Measurements from ENCODE around the gene SAMD11. TPM values are rescaled to one million over a fixed set of nuclear protein-coding genes. Genes with fewer than 3 reads are reported as not detected.

Gene SAMD11
- polyA plus RNA-seq, 1 donor from 2014 or later, result 21.6 TPM

GRCh38 chr1:943545-944340 is 20.0 kb downstream of the SAMD11 start:
- H3K27me3 ChIP-seq (ENCODE audit: insufficient read depth, low read depth, low read length), result peaks cover 43% of the 10 kb centered on the region
- H3F3A ChIP-seq (ENCODE audit: insufficient read depth, low read length, poor library complexity, severe bottlenecking), result no peaks in the 10 kb centered on the region
- no peaks in the 10 kb centered on the region for H4K20me1 ChIP-seq (ENCODE audit: insufficient read depth)

GRCh38 chr1:944341-945325 is 20.9 kb downstream of the SAMD11 start:
- Histone ChIP-seq H3K9me3 (ENCODE audit: low read length) (no peaks in the 10 kb centered on the region), H3K27ac (ENCODE audit: low read length) (no peak overlapping the region), H4K20me1 (ENCODE audit: insufficient read depth) (no peaks in the 10 kb centered on the region), H3K36me3 (ENCODE audit: insufficient read depth, low read length) (no peaks in the 10 kb centered on the region), H3K4me2 (ENCODE audit: low read length) (no peak overlapping the region), H3K27me3 (ENCODE audit: insufficient read depth, low read depth, low read length) (peaks cover 34% of the 10 kb centered on the region), H3K4me3 (ENCODE audit: low read length) (no peak overlapping the region), H3K79me2 (replicated peaks; ENCODE audit: insufficient read depth, low read length) (no peaks in the 10 kb centered on the region), H3K9me2 (ENCODE audit: insufficient read depth, low read length) (no peaks in the 10 kb centered on the region), H2AFZ (ENCODE audit: low read depth, low read length) (no peak overlapping the region), H3K9ac (ENCODE audit: low read length) (no peak overlapping the region), H3F3A (ENCODE audit: insufficient read depth, low read length, poor library complexity, severe bottlenecking) (no peaks in the 10 kb centered on the region)
- TF ChIP-seq EZH2 (IDR thresholded peaks at IDR 0.05; ENCODE audit: borderline replicate concordance, insufficient read depth, low read length, poor library complexity, severe bottlenecking) (no peak), POLR2AphosphoS5 (IDR thresholded peaks at IDR 0.05) (no peak), RAD21 (conservative IDR thresholded peaks at IDR 0.05) (no peak), MXI1 (conservative IDR thresholded peaks at IDR 0.05; ENCODE audit: poor library complexity, severe bottlenecking) (no peak), REST (IDR thresholded peaks at IDR 0.05; ENCODE audit: borderline replicate concordance) (no peak), CTCF (IDR thresholded peaks at IDR 0.05; ENCODE audit: poor library complexity, severe bottlenecking) (no peak), TAF1 (IDR thresholded peaks at IDR 0.05; ENCODE audit: low read depth) (no peak), SMC3 (conservative IDR thresholded peaks at IDR 0.05; ENCODE audit: poor library complexity) (no peak), EP300 (conservative IDR thresholded peaks at IDR 0.05; ENCODE audit: poor library complexity, severe bottlenecking) (no peak)

More at GRCh38 chr1:943545-944340, 20.0 kb downstream of the SAMD11 start:
- Histone ChIP-seq H3K27ac (ENCODE audit: low read length) (no peak overlapping the region), H3K79me2 (replicated peaks; ENCODE audit: insufficient read depth, low read length) (no peaks in the 10 kb centered on the region), H3K9me2 (ENCODE audit: insufficient read depth, low read length) (no peaks in the 10 kb centered on the region), H3K9ac (ENCODE audit: low read length) (no peak overlapping the region), H3K4me2 (ENCODE audit: low read length) (no peak overlapping the region), H3K9me3 (ENCODE audit: low read length) (no peaks in the 10 kb centered on the region), H3K4me3 (ENCODE audit: low read length) (no peak overlapping the region), H3K36me3 (ENCODE audit: insufficient read depth, low read length) (no peaks in the 10 kb centered on the region), H2AFZ (ENCODE audit: low read depth, low read length) (no peak overlapping the region)
- TF ChIP-seq RAD21 (conservative IDR thresholded peaks at IDR 0.05), result no peak

All from neural cell (in vitro differentiated cells).